Measurements from ENCODE around the gene SPDL1. TPM values are rescaled to one million over a fixed set of nuclear protein-coding genes. Genes with fewer than 3 reads are reported as not detected.

Gene SPDL1
- total RNA-seq, 1 experiment from 2014 or later, result 51.3 TPM

DNA sequence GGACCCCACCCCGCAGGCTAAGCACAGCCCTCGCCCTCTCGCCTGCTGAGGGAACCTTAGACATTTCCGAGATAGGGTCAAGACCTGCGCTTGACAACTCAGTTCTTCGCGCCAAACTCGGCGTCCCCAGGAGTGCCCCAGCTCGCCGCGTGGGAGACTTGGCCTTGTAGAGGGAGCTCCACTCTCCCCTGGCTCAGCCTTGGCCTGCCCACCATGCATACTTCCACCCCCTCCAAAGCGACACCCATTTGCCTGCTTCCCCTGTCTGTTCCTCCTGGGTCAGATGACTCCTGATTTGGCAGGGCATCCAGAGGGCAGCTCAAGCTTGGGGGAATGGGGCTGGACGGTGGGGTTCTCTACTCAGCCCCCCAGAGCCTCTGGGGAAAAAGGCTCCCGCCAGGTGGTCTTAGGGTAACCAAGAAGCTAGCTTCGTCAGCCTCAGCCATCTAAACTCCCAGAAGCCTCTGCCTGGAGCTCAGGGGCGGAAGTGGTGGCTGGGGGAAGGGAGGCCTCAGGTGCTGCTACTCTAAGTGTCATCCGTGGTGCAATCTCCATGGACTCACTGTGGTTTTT, 54.1 kb downstream of the SPDL1 start:
- no peaks in the 10 kb centered on the region for H3K4me1 Mint-ChIP-seq (ENCODE audit: insufficient read depth, unreplicated experiment)
- CTCF ChIA-PET, result no interaction called here

DNA sequence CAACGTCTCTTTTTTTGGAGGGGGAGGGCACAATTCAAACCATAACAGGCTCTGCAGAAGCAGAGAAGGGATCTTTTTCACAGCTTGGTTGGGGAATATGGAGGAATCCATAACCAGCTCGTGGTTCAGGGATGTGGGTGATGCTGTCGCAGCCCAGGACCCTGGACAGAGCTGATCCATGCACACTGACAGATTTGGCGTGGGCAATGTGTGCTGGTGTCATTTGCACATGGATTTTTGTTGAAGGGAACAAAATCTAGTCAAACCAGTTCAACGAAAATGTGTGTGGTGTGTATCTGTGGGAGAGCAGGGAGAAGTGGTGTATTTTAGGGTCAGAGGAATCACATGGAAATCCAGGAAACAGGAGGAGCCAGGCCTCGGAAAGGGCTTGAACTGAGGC, 57.7 kb downstream of the SPDL1 start:
- H3K4me1 Mint-ChIP-seq (ENCODE audit: insufficient read depth, unreplicated experiment), result no peaks in the 10 kb centered on the region

More for the DNA sequence above, 54.1 kb downstream of the SPDL1 start:
- no peak overlapping the region for H3K27ac Mint-ChIP-seq (ENCODE audit: low read depth, unreplicated experiment)
- intact Hi-C loops (cut with micrococcal nuclease), result no loop called here
- H3K27me3 Mint-ChIP-seq (ENCODE audit: insufficient read depth, unreplicated experiment), result no peaks in the 10 kb centered on the region
- no peak overlapping the region for H3K4me3 Mint-ChIP-seq (ENCODE audit: unreplicated experiment)
- DNase-seq (ENCODE audit: unreplicated experiment), result no peak
- TF ChIP-seq, protein P1, sequence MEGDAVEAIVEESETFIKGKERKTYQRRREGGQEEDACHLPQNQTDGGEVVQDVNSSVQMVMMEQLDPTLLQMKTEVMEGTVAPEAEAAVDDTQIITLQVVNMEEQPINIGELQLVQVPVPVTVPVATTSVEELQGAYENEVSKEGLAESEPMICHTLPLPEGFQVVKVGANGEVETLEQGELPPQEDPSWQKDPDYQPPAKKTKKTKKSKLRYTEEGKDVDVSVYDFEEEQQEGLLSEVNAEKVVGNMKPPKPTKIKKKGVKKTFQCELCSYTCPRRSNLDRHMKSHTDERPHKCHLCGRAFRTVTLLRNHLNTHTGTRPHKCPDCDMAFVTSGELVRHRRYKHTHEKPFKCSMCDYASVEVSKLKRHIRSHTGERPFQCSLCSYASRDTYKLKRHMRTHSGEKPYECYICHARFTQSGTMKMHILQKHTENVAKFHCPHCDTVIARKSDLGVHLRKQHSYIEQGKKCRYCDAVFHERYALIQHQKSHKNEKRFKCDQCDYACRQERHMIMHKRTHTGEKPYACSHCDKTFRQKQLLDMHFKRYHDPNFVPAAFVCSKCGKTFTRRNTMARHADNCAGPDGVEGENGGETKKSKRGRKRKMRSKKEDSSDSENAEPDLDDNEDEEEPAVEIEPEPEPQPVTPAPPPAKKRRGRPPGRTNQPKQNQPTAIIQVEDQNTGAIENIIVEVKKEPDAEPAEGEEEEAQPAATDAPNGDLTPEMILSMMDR (IDR thresholded peaks at IDR 0.05; ENCODE audit: unreplicated experiment), result no peak
- POLR2A ChIA-PET, result no interaction called here
- H3K36me3 Mint-ChIP-seq (ENCODE audit: insufficient read depth, unreplicated experiment), result no peaks in the 10 kb centered on the region
- no TSS peak for BruUV-seq (replicated peaks)
- H3K9me3 Mint-ChIP-seq (ENCODE audit: unreplicated experiment), result peaks cover 24% of the 10 kb centered on the region

DNA sequence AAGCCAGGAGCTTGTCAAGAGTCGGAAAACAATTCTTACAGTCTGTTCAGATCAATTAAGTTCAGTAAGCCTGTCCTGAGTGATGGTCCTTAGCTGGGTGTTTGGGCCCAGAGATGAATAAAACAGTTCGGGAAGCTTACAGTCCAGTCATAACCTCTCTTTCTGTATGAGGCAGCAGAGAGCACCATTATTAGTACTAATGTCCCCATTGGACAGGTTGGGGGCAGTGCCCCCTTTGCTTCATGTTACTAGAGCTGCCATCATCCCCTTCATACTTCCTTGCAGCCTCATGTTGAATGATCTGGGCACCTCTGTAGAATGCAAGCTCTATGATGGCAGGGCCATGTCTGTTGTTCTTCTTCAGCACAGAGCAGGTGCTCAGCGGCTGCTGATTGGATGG, 63.3 kb downstream of the SPDL1 start:
- POLR2A ChIA-PET, result no interaction called here
- Mint-ChIP-seq H3K9me3 (ENCODE audit: unreplicated experiment) (no peaks in the 10 kb centered on the region), H3K36me3 (ENCODE audit: insufficient read depth, unreplicated experiment) (no peaks in the 10 kb centered on the region), H3K4me1 (ENCODE audit: insufficient read depth, unreplicated experiment) (peaks cover 7% of the 10 kb centered on the region), H3K4me3 (ENCODE audit: unreplicated experiment) (no peak overlapping the region), H3K27me3 (ENCODE audit: insufficient read depth, unreplicated experiment) (no peaks in the 10 kb centered on the region), H3K27ac (ENCODE audit: low read depth, unreplicated experiment) (no peak overlapping the region)
- TF ChIP-seq, protein P1 (IDR thresholded peaks at IDR 0.05; ENCODE audit: unreplicated experiment), result no peak
- CTCF ChIA-PET, result no interaction called here
- no peak for DNase-seq (ENCODE audit: unreplicated experiment)
- no TSS peak for BruUV-seq (replicated peaks)
- intact Hi-C loops (cut with micrococcal nuclease), result no loop called here

More for the DNA sequence above, 57.7 kb downstream of the SPDL1 start:
- Mint-ChIP-seq H3K27ac (ENCODE audit: low read depth, unreplicated experiment) (no peak overlapping the region), H3K9me3 (ENCODE audit: unreplicated experiment) (peaks cover 14% of the 10 kb centered on the region), H3K36me3 (ENCODE audit: insufficient read depth, unreplicated experiment) (no peaks in the 10 kb centered on the region), H3K27me3 (ENCODE audit: insufficient read depth, unreplicated experiment) (no peaks in the 10 kb centered on the region), H3K4me3 (ENCODE audit: unreplicated experiment) (no peak overlapping the region)
- POLR2A ChIA-PET, result no interaction called here
- no peak for DNase-seq (ENCODE audit: unreplicated experiment)
- CTCF ChIA-PET, result interaction anchor here (0.7 to 1.0 kb wide), 2 partner anchors 37 to 340 kb away, joined by 3 to 4 read pairs; no protein-coding TSS in a partner anchor
- TF ChIP-seq, protein P1 (IDR thresholded peaks at IDR 0.05; ENCODE audit: unreplicated experiment), result no peak
- BruUV-seq (replicated peaks), result no TSS peak
- intact Hi-C loops (cut with micrococcal nuclease), result no loop called here

DNA sequence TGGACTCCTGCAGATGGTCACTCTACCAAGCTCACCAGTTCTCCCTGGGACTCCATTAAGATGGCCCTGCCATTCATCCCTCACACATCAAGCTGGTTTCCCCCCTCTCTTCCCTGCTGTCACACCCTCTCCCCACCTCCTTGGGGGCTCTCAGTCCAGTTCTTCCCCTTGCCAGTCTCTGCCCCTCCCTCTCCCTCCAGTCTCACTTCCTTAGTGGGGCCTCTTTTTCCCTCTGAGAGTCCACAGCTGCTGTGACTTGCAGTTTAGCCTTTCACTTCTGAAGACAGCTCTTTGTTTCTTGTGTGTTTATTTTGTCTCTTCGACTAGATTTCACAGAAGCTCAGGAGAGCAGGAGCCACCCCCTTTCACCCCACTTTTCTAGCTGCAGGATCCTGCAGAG, 64.0 kb downstream of the SPDL1 start:
- Mint-ChIP-seq H3K9me3 (ENCODE audit: unreplicated experiment) (no peaks in the 10 kb centered on the region), H3K36me3 (ENCODE audit: insufficient read depth, unreplicated experiment) (no peaks in the 10 kb centered on the region), H3K27me3 (ENCODE audit: insufficient read depth, unreplicated experiment) (no peaks in the 10 kb centered on the region), H3K4me1 (ENCODE audit: insufficient read depth, unreplicated experiment) (peaks cover 7% of the 10 kb centered on the region), H3K4me3 (ENCODE audit: unreplicated experiment) (no peak overlapping the region), H3K27ac (ENCODE audit: low read depth, unreplicated experiment) (no peak overlapping the region)
- no TSS peak for BruUV-seq (replicated peaks)
- intact Hi-C loops (cut with micrococcal nuclease), result no loop called here
- DNase-seq (ENCODE audit: unreplicated experiment), result no peak
- ChIA-PET POLR2A (no interaction called here), CTCF (no interaction called here)
- TF ChIP-seq, protein P1 (IDR thresholded peaks at IDR 0.05; ENCODE audit: unreplicated experiment), result no peak
